ENCODE results near the gene FAM163A.

Gene FAM163A

DNA sequence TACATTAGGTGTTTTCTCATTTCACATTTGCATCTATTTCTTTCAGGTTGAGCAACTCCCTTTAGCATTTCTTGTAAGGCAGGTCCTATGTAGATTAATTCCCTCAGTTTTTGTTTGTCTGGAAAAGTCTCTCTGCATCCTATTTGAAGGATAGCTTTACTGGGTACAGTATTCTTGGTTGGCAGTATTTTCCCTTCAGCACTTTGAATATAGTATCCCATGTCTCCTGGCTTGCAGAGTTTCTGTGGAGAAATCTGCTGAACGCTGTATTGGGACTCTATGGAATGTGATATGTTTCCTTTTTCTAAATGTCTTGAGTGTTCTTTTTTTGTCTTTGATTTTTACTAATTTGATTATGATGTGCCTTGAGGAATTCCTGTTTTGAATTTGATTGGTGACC, 28.9 kb upstream of the FAM163A start:
- TF ChIP-seq, protein P1, sequence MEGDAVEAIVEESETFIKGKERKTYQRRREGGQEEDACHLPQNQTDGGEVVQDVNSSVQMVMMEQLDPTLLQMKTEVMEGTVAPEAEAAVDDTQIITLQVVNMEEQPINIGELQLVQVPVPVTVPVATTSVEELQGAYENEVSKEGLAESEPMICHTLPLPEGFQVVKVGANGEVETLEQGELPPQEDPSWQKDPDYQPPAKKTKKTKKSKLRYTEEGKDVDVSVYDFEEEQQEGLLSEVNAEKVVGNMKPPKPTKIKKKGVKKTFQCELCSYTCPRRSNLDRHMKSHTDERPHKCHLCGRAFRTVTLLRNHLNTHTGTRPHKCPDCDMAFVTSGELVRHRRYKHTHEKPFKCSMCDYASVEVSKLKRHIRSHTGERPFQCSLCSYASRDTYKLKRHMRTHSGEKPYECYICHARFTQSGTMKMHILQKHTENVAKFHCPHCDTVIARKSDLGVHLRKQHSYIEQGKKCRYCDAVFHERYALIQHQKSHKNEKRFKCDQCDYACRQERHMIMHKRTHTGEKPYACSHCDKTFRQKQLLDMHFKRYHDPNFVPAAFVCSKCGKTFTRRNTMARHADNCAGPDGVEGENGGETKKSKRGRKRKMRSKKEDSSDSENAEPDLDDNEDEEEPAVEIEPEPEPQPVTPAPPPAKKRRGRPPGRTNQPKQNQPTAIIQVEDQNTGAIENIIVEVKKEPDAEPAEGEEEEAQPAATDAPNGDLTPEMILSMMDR (IDR thresholded peaks at IDR 0.05; ENCODE audit: borderline replicate concordance, insufficient read depth, low read depth, low read length): no peak
- no peak overlapping the region for H3K4me3 ChIP-seq (ENCODE audit: low read depth, low read length)

DNA sequence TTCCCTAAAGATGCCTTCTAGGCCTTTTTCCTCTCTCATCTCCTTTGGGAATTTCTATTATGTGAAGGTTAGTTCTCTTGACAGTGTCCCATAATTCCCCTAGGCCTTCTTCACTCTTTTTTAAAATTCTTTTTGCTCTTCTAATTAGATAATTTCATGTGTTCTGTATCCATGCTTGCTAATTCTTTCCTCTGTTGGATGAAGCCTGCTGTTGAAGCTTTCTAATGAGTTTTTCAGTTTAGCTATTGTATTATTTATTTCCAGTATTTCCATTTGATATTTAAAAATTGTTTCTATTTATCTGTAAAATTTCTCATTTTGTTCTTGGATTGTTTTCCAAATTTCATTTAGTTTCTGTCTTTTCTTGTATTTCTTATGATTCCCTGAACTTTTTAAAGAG, 28.5 kb upstream of the FAM163A start:
- TF ChIP-seq, protein P1 (IDR thresholded peaks at IDR 0.05; ENCODE audit: borderline replicate concordance, insufficient read depth, low read depth, low read length): no peak
- H3K4me3 ChIP-seq (ENCODE audit: low read depth, low read length): no peak overlapping the region

DNA sequence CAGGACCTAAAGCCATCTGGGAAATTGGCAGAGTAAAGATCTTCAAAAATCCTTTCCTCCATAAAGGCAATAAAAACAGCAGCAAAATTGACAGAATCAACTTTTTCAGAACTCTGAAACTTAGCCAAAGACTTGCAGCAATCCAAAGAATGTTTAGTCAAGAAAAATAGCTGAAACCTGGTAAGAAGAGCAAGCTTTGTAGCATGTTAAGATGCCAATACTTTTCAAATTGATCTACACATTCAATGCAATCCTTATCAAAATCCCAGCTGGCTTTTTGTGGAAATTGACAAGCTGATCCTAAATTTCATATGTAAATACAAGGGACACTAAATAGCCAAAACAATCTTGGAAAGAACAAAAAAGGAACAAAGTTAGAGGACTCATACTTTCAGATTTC, 23.8 kb upstream of the FAM163A start:
- TF ChIP-seq, protein P1 (IDR thresholded peaks at IDR 0.05; ENCODE audit: borderline replicate concordance, insufficient read depth, low read depth, low read length): no peak
- no peak overlapping the region for H3K4me3 ChIP-seq (ENCODE audit: low read depth, low read length)

DNA sequence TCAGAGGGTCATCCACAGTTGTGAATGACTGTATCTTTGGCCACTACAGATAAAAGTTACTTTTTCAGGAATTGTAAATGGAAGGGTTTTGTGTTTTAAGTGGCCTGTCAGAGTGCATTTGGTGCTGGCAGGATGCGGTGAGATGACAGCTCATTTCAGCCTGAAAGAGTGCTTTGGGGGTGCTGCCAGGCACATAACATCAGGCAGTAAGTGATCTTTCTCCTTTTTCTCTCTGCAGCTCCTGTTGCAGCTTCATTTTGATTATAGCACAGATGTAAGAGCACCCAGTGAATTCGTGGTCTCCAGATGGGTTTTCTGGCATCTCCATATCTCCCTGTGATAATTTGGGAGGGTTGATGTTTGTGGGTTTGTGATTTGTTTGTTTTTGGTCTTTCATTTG, 14.8 kb upstream of the FAM163A start:
- no peak overlapping the region for H3K4me3 ChIP-seq (ENCODE audit: low read depth, low read length)
- TF ChIP-seq, protein P1 (IDR thresholded peaks at IDR 0.05; ENCODE audit: borderline replicate concordance, insufficient read depth, low read depth, low read length): no peak

DNA sequence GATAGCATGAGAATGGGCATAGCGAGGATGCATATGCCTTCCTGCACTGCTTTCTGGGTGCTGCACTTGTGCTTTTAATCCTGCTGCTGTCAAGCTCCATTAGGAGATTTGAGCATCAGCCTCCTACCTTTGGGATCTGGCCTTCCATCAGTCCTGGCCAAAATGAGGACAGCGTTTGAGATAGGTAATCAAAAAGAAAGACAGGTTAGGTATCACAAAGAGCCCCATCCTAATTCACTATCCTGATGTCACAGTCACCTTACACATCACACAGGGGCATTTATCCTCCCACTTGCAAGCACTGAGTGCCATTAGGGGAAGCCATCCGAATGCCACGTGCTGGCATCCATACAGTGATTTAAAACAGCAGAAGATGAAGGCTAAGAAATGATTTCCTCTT, 13.2 kb upstream of the FAM163A start:
- no peak overlapping the region for H3K4me3 ChIP-seq (ENCODE audit: low read depth, low read length)
- TF ChIP-seq, protein P1 (IDR thresholded peaks at IDR 0.05; ENCODE audit: borderline replicate concordance, insufficient read depth, low read depth, low read length): no peak

DNA sequence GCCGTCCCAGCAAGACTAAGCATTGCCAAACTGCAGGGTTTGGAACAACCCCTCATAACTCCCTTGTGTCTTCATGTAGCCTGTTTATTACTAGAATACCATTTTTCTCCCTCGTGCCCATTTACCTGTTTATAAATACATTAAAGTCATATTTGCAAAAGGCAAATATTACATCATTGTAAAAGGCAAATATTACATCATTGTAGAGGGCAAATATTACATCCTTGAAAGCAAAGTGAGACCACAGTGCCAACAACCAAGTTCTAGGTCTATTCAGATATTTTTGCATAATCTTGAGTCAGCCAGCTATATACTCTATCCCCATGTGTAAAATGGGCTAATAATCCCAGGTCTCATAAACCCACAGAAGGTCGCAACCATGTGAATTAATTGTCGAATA, 11.4 kb upstream of the FAM163A start:
- TF ChIP-seq, protein P1 (IDR thresholded peaks at IDR 0.05; ENCODE audit: borderline replicate concordance, insufficient read depth, low read depth, low read length): no peak
- no peak overlapping the region for H3K4me3 ChIP-seq (ENCODE audit: low read depth, low read length)

DNA sequence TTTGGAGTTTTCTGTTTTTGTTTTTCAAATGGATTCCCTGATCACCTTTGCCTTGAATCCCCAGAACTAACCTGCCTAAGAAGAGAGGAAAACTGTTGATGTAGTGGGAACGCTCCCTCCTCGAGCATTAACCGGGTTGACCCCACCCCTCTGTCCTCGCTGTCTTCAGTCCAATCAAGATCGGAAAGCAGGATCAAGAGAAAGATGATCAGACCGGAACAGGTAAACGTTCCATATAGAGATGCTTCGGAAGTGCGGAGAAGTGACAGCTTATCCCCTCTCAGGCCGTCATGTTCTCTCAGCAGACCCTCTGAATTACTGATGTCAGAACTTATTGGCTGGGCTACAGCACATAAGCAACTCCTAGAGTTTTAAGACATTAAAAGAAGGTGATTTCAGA, 800 bp upstream of the FAM163A start:
- TF ChIP-seq, protein P1 (IDR thresholded peaks at IDR 0.05; ENCODE audit: borderline replicate concordance, insufficient read depth, low read depth, low read length): no peak

More for the DNA sequence above, 800 bp upstream of the FAM163A start:
- H3K4me3 ChIP-seq (ENCODE audit: low read depth, low read length): no peak overlapping the region
